Stimulated activated CD4-positive, alpha-beta T cell treated with anti-CD3 and anti-CD28 coated beads, TNF-alpha, amount 100 ng/mL, for 1 hour (primary cell): ENCODE data around the gene FSTL5.
"Not testable (repeated sequence)": the region's sequence is repeated elsewhere in the genome, so short reads cannot be mapped to it uniquely, and the experiment has no call there.

Source experiments
- DNase-seq, 3 donors: peaks; one replicate each; pipeline ENCODE4 v3.0.0-alpha.2; 2020; ENCODE audit warnings: low read depth in 3 of 3, low spot score in 1 of 3

FSTL5 gene

DNA sequence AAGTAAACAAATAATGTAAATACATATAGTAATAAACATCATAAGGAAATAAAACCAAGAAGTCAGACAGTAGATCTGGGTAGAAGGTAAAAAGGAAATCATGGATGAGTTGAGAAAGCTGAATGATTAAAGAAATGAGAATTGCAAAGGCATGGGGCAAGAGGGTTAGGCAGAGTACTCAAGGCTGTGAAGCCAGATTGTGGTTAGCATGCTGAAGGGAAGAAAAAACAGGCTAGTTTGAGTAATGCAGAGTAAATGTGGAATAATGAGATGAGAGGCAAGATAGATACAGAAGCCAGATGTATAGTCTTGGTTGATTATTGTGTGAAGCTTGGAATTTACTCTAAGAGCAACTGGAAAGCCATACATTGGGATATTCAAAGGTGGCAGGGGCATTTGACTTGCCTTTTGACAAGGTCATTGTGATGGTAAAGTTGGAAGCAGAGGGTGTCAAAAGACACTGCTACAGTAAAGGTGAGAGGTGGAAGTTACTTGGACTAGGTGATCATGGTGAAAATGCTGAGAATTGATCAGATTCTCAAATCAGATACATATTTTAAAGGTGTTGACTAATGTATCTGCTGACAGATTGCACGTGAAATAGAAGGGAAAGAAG, 307.0 kb downstream of the FSTL5 start:
- DNase-seq: no peak

- no peak for DNase-seq
These were observed 313.2 kb downstream of the FSTL5 start for GRCh38 chr4:161850631-161851030.

- DNase-seq: no peak
These were observed 322.0 kb downstream of the FSTL5 start for GRCh38 chr4:161841759-161842158.

GRCh38 chr4:161829591-161829990, 334.2 kb downstream of the FSTL5 start:
- DNase-seq: no peak

DNA sequence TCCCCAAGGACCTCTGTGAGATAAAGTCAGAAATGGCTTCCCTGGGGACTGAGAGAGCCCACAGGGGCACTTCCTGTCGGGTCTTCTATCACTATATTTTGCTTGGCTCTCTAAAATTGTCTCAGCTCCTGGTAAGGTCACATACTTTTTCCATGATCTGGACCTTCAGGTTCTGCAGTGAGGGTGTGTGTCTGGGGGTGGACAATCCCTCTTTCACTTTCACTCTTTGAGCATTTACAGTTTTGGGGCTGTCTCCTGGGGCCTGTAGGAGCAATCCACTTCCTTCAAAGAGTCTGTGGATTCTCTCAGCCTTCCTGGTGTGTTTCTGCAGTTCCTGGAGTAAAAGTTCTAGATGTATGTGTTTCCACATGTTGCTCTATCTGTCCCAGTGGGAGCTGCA, 335.7 kb downstream of the FSTL5 start:
- DNase-seq: no peak

DNA sequence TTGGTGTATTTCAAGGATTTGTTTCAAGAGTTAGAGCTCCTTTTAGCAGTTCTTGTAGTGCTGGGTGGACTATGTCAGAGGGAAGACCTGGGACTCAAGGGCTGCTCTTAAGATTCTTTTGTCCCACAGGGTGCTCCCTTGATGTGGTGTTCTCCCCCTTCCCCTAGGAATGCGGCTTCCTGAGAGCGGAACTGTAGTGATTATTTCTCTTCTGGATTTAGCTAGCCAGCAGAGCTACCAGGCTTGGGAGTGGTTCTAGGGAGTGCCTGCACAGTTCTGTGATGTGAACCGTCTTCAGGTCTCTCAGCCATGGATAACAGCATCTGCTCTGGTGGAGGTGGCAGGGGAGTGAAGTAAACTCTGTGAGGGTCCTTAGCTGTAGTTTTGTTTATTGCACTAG, 336.8 kb downstream of the FSTL5 start:
- no peak for DNase-seq

- DNase-seq: no peak
These were observed 340.4 kb downstream of the FSTL5 start for GRCh38 chr4:161823450-161823849.

GRCh38 chr4:161822174-161822573, 341.6 kb downstream of the FSTL5 start:
- no peak for DNase-seq

GRCh38 chr4:161817914-161818313, 345.9 kb downstream of the FSTL5 start:
- DNase-seq: no peak

DNA sequence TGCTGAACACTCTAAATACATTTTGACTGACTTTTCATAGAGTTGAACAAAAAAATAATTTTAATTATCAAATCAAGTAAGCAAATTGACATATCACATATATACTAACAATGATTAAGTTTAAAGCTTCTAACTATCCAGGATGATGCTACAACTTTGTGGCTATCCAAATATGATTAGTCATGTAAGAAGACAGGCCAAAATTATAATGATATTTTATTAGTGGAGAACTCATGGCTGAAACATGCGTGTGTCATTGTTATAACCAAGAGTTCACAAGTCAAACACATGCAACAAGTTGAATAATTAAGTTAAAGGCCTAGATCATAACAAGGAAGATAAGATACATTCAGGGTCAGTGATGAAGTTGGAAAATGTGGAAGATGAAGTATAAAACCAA, 346.8 kb downstream of the FSTL5 start:
- no peak for DNase-seq

DNA sequence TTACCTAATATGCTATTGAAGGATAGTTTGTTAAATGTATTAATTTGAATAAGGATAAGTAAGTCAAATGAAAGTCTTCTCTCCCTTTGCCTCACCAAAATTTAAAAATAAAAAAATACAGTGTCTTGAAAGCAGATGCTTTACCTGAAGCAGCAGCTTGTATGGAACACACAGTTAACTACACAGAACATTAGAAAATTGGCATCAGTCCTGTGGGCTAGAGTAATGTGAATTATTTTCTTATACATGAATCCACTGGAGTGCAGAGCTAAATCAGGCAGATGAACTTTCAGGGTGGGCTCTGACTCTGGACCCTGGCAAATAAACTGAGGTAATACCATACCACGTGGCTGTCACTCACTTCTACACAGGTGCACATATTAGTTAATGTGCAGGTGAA, 348.0 kb downstream of the FSTL5 start:
- no peak for DNase-seq

GRCh38 chr4:161813889-161814288, 349.9 kb downstream of the FSTL5 start:
- DNase-seq: no peak

- no peak for DNase-seq
These were observed 350.4 kb downstream of the FSTL5 start for GRCh38 chr4:161813389-161813788.

DNA sequence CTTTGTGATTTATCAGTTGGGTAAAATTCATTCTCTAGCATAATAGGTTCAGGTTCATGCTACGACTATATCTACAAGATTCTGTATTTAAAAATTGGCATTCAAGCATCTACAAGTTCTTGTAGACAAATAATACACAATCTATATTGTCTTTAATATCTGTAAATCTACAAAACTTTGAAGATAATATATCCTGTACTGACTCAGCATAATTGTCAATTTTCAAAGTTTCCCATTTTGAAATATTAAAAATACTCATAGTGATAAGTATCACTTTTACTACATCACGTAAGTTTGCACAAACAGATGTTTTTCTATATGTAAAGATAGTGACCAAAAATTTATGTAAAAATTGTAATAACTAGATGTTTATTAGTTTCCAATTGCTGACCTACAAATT, 360.6 kb downstream of the FSTL5 start:
- no peak for DNase-seq

GRCh38 chr4:161799710-161800109, 364.1 kb downstream of the FSTL5 start:
- DNase-seq: no peak

- no peak for DNase-seq
These were observed 370.8 kb downstream of the FSTL5 start for GRCh38 chr4:161792991-161793390.

DNA sequence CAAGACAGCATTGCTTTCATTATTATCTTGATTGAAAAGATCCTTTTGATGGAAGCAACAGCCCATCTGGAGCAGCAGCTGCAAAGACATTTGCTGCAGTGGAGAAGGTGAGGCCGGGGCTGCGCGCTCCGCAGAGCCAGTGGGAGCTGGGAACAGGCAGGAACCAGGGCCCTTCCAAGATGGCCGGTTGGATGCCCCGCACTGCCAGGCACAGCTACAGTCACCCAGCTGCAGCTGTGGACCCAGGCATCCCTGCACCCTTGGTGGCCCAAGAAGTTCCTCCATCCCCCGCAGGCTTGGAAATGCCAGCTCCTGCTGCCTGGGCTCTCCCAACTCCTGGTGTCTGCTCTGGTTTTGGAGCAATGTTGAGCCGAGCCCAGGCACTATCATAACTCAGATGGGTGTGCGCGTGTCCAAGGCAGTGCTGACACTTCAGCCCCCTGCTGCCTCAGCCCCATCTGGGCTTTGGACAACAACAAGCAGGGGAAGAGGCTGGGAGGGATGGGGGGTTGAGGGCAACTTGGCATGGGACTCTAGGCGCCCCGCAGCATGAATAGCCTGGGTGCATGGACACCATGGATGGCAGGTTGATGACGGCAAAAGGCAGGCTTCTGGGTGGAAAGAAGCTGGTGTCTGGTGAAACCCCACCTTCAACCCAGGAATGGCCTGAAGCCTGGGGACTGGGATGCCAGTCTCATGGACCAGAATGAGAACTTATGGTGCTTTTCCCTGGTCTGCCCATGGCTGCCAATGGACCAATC, 371.8 kb downstream of the FSTL5 start:
- no peak for DNase-seq

DNA sequence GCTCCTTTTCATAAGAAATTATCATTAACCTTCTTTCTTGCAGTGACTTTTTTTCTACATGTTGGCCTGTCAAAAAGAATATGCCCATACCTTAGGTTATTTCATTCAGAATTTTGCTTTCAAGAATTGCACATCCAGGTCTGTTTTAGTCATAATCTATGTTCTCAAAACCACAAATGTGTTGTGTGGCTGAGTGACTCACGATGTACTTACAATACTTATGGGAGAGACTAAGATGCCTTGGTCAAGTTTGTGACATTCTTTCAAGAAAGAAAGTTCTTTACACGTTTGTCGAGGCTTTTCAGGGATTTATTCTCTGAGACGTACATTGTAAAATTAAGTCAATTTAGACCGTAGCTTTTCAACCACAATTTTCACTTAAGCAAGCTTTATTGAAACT, 396.7 kb downstream of the FSTL5 start:
- no peak for DNase-seq

- DNase-seq: no peak
These were observed 401.0 kb downstream of the FSTL5 start for GRCh38 chr4:161762796-161763195.

GRCh38 chr4:161760008-161760407, 403.8 kb downstream of the FSTL5 start:
- no peak for DNase-seq

DNA sequence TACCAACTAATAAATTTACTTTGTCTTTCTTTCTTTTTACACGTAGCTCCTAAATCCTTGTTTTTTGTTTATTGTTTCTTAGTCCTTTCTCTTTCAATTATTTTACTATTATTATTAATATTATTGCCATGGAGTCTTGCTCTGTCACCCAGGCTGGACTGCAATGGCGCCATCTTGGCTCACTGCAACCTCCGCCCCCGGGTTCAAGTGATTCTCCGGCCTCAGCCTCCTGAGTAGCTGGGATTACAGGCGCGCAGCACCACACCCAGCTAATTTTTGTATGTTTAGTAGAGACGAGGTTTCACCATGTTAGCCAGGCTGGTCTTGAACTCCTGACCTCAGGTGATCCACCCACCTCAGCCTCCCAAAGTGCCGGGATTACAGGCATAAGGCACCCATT, 405.4 kb downstream of the FSTL5 start:
- not testable (repeated sequence) for DNase-seq

GRCh38 chr4:161728929-161729328, 434.9 kb downstream of the FSTL5 start:
- no peak for DNase-seq

GRCh38 chr4:161721947-161722346, 441.9 kb downstream of the FSTL5 start:
- no peak for DNase-seq
